ENCODE data around the gene COBL.

Gene COBL

DNA sequence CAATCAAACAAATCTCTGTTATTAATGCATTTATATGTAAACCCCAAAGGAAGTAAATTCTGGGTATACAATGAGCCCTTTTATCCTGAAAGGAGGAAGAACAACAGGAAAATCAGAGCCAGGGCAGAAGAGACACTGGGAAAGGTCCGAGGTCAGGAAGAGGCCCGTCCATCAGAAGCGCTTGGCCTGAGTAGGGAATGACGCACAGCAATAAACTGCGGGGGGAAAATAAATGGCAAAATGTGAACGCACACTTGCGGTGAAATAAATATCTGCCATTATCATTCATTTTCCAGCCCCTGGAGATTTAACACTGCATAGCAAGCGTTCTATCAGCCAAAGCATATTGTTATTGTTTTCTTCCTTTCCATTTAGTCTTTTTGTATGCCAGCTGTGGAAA, 243.4 kb downstream of the COBL start:
- Mint-ChIP-seq H3K9me3 (no peaks in the 10 kb centered on the region), H3K4me3 (no peak overlapping the region), H3K4me1 (peaks cover 5% of the 10 kb centered on the region), H3K27ac (no peak overlapping the region), H3K36me3 (ENCODE audit: low read depth) (no peaks in the 10 kb centered on the region), H3K27me3 (ENCODE audit: low read depth) (peaks cover 7% of the 10 kb centered on the region)
- TF ChIP-seq, protein P1, sequence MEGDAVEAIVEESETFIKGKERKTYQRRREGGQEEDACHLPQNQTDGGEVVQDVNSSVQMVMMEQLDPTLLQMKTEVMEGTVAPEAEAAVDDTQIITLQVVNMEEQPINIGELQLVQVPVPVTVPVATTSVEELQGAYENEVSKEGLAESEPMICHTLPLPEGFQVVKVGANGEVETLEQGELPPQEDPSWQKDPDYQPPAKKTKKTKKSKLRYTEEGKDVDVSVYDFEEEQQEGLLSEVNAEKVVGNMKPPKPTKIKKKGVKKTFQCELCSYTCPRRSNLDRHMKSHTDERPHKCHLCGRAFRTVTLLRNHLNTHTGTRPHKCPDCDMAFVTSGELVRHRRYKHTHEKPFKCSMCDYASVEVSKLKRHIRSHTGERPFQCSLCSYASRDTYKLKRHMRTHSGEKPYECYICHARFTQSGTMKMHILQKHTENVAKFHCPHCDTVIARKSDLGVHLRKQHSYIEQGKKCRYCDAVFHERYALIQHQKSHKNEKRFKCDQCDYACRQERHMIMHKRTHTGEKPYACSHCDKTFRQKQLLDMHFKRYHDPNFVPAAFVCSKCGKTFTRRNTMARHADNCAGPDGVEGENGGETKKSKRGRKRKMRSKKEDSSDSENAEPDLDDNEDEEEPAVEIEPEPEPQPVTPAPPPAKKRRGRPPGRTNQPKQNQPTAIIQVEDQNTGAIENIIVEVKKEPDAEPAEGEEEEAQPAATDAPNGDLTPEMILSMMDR (IDR thresholded peaks at IDR 0.05; ENCODE audit: unreplicated experiment in 3 of 3) = no peak

DNA sequence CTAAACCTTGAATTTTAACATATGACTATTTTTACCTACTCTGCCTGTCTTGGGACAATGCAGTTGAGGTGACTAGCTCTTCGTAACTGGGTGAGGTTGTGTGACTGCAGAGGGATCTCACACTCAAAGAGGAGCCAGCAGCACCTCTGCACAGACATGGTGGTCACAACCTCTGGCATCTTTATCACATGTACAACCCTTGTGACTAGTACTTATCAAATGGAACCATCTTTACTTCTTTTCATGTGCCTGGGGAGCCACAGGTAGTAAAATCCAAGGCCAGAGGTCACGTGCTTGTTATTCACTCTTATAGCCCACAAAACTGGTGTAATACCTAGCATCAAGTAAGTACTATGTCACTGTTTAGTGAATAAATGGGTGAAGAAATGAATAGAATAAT, 244.3 kb downstream of the COBL start:
- no peak overlapping the region for H3K4me3 Mint-ChIP-seq
- H3K9me3 Mint-ChIP-seq = no peaks in the 10 kb centered on the region
- no peak overlapping the region for H3K27ac Mint-ChIP-seq
- TF ChIP-seq, protein P1 (IDR thresholded peaks at IDR 0.05; ENCODE audit: unreplicated experiment in 3 of 3) = no peak
- H3K4me1 Mint-ChIP-seq = peaks cover 11% of the 10 kb centered on the region
- peaks cover 4% of the 10 kb centered on the region for H3K27me3 Mint-ChIP-seq (ENCODE audit: low read depth)
- no peaks in the 10 kb centered on the region for H3K36me3 Mint-ChIP-seq (ENCODE audit: low read depth)

- Mint-ChIP-seq H3K9me3 (no peaks in the 10 kb centered on the region), H3K27me3 (ENCODE audit: low read depth) (peaks cover 4% of the 10 kb centered on the region), H3K4me1 (peaks cover 11% of the 10 kb centered on the region), H3K4me3 (no peak overlapping the region), H3K27ac (no peak overlapping the region), H3K36me3 (ENCODE audit: low read depth) (no peaks in the 10 kb centered on the region)
- TF ChIP-seq, protein P1 (IDR thresholded peaks at IDR 0.05; ENCODE audit: unreplicated experiment in 3 of 3) = no peak
These were observed 245.2 kb downstream of the COBL start for GRCh38 chr7:51071427-51071826.

DNA sequence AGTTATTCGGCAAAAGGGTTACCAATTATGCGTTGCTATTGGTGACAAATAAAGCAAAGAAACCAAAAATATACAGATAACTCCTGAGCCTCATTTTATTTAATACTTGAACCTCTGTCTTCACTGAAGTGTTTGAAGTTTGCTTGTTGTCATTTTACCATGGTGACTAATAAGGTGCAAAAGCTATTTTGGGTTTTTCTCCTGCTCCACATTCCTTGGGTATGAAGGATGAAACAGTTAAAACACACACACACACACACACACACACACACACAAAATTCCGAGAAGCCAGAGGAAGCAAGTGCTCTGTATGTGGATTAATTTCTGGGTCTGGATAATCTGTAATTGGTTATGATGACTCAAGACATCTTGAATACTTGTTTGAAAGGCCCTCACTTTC, 246.5 kb downstream of the COBL start:
- H3K27me3 Mint-ChIP-seq (ENCODE audit: low read depth) = peaks cover 4% of the 10 kb centered on the region
- peaks cover 11% of the 10 kb centered on the region for H3K4me1 Mint-ChIP-seq
- no peak overlapping the region for H3K4me3 Mint-ChIP-seq
- peaks cover under 1% of the 10 kb centered on the region for H3K36me3 Mint-ChIP-seq (ENCODE audit: low read depth)
- TF ChIP-seq, protein P1 (IDR thresholded peaks at IDR 0.05; ENCODE audit: unreplicated experiment in 3 of 3) = no peak
- no peaks in the 10 kb centered on the region for H3K9me3 Mint-ChIP-seq
- H3K27ac Mint-ChIP-seq = no peak overlapping the region

- TF ChIP-seq, protein P1 (IDR thresholded peaks at IDR 0.05; ENCODE audit: unreplicated experiment in 3 of 3) = no peak
- H3K4me3 Mint-ChIP-seq = no peak overlapping the region
- no peaks in the 10 kb centered on the region for H3K9me3 Mint-ChIP-seq
- peaks cover 11% of the 10 kb centered on the region for H3K4me1 Mint-ChIP-seq
- H3K27ac Mint-ChIP-seq = no peak overlapping the region
- H3K27me3 Mint-ChIP-seq (ENCODE audit: low read depth) = peaks cover 4% of the 10 kb centered on the region
- H3K36me3 Mint-ChIP-seq (ENCODE audit: low read depth) = peaks cover 3% of the 10 kb centered on the region
These were observed 247.1 kb downstream of the COBL start for GRCh38 chr7:51069411-51070083.

GRCh38 chr7:51068401-51068800, 248.2 kb downstream of the COBL start:
- Mint-ChIP-seq H3K4me1 (peaks cover 11% of the 10 kb centered on the region), H3K36me3 (ENCODE audit: low read depth) (peaks cover 3% of the 10 kb centered on the region), H3K4me3 (no peak overlapping the region), H3K27me3 (ENCODE audit: low read depth) (peaks cover 4% of the 10 kb centered on the region), H3K9me3 (no peaks in the 10 kb centered on the region), H3K27ac (no peak overlapping the region)
- TF ChIP-seq, protein P1 (IDR thresholded peaks at IDR 0.05; ENCODE audit: unreplicated experiment in 3 of 3) = no peak
